GM10248 (cell line): ENCODE data around the gene IL1RAPL1.

ENCODE experiments used
- CTCF ChIA-PET: fragments of 300-600 bp; sonication (Branson Sonifier 250); formaldehyde crosslinking; extraction: SDS; loops from one replicate; lab custom pipeline; 2021; ENCODE audit warnings: antibody characterized with exemption; lab: Yijun Ruan, JAX
- POLR2A ChIA-PET: fragments of 350-650 bp; sonication (Branson Sonifier 250); formaldehyde crosslinking; extraction: SDS; loops from one replicate; lab custom pipeline; 2020; ENCODE audit warnings: antibody characterized with exemption; lab: Yijun Ruan, JAX
- DNase-seq: peaks from one replicate; pipeline ENCODE4 v3.0.0; 2012; ENCODE audit errors: extremely low spot score
- TF ChIP-seq, protein P1 (sequence below): IDR thresholded peaks from 2 replicates; pipeline ENCODE4 v1.5.1; 2012; ENCODE audit warnings: mild to moderate bottlenecking, low read depth; ENCODE audit errors: extremely low read depth, missing control alignments, control extremely low read depth

Gene IL1RAPL1

GRCh38 chrX:29665532-29665931 lies 1078.3 kb downstream of the IL1RAPL1 start:
- CTCF ChIA-PET = no interaction called here
- DNase-seq = no peak

GRCh38 chrX:29666366-29666765 lies 1079.1 kb downstream of the IL1RAPL1 start:
- TF ChIP-seq, protein P1, sequence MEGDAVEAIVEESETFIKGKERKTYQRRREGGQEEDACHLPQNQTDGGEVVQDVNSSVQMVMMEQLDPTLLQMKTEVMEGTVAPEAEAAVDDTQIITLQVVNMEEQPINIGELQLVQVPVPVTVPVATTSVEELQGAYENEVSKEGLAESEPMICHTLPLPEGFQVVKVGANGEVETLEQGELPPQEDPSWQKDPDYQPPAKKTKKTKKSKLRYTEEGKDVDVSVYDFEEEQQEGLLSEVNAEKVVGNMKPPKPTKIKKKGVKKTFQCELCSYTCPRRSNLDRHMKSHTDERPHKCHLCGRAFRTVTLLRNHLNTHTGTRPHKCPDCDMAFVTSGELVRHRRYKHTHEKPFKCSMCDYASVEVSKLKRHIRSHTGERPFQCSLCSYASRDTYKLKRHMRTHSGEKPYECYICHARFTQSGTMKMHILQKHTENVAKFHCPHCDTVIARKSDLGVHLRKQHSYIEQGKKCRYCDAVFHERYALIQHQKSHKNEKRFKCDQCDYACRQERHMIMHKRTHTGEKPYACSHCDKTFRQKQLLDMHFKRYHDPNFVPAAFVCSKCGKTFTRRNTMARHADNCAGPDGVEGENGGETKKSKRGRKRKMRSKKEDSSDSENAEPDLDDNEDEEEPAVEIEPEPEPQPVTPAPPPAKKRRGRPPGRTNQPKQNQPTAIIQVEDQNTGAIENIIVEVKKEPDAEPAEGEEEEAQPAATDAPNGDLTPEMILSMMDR = no peak
- CTCF ChIA-PET = interaction anchor here (1.6 kb wide), 1 partner anchor 23 kb away, joined by 3 read pairs; no protein-coding TSS in a partner anchor
- POLR2A ChIA-PET = no interaction called here
- DNase-seq = no peak

More at GRCh38 chrX:29665532-29665931, 1078.3 kb downstream of the IL1RAPL1 start:
- POLR2A ChIA-PET = no interaction called here
- TF ChIP-seq, protein P1 = no peak

DNA sequence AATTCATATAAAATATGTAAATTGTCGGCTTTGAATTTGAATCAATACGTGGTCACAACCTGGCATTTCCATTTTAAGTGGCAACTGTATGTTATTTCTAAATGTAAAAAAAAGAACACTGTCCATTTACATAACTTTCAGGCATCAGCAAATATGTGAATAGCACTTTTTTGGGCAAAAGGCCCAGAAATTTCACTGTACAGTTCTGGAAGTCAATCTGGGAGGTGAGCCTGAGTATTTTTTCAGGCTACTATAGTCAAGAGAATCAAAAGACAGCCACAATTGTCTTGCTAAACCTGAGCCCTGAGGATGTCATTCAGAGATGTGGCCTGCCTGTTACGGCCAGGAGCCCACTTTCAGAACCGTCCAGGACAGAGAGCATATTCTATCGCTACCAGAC lies 1084.2 kb downstream of the IL1RAPL1 start:
- TF ChIP-seq, protein P1 = no peak
- ChIA-PET CTCF (no interaction called here), POLR2A (no interaction called here)
- DNase-seq = no peak

GRCh38 chrX:29687687-29688086 lies 1100.4 kb downstream of the IL1RAPL1 start:
- TF ChIP-seq, protein P1 = no peak
- CTCF ChIA-PET = interaction anchor here (1.5 kb wide), 1 partner anchor 22 kb away, joined by 3 read pairs; no protein-coding TSS in a partner anchor
- POLR2A ChIA-PET = no interaction called here
- DNase-seq = no peak

- ChIA-PET CTCF (no interaction called here), POLR2A (no interaction called here)
- no peak for DNase-seq
- TF ChIP-seq, protein P1 = no peak
These were observed 1102.8 kb downstream of the IL1RAPL1 start for GRCh38 chrX:29690061-29690460.

- ChIA-PET CTCF (no interaction called here), POLR2A (no interaction called here)
- DNase-seq = no peak
- TF ChIP-seq, protein P1 = no peak
These were observed 1103.8 kb downstream of the IL1RAPL1 start for GRCh38 chrX:29691044-29691443.
